GM18498 (cell line): ENCODE measurements around the gene PLTP.
"Not testable (repeated sequence)": the region's sequence is repeated elsewhere in the genome, so short reads cannot be mapped to it uniquely, and the experiment has no call there.

Experiments used
- ATAC-seq: cut with Tn5 transposase; IDR thresholded peaks from one replicate; pipeline ENCODE4 v1.9.1; 2021; ENCODE audit warnings: mild to moderate bottlenecking, moderate library complexity; ENCODE audit not compliant: unreplicated experiment

PLTP gene

GRCh38 chr20:45880988-45881788 lies 30.8 kb downstream of the PLTP start, which contains the start of gene ZSWIM1:
TSS of gene ZSWIM1 (plus strand) at chr20:45881227. CDS start at chr20:45882593, 1,366 bp downstream.
- peak; percentile 98 for ATAC-seq

- ATAC-seq: no peak
Observed at GRCh38 chr20:45878076-45878761, 33.7 kb downstream of the PLTP start.

GRCh38 chr20:45874576-45874975 lies 37.4 kb downstream of the PLTP start:
- no peak for ATAC-seq

GRCh38 chr20:45874104-45874481 lies 37.9 kb downstream of the PLTP start:
- not testable (repeated sequence) for ATAC-seq

GRCh38 chr20:45873409-45874103 lies 38.4 kb downstream of the PLTP start:
- ATAC-seq: no peak

- no peak for ATAC-seq
Observed at GRCh38 chr20:45872626-45873025, 39.3 kb downstream of the PLTP start.

GRCh38 chr20:45867819-45868176 lies 44.2 kb downstream of the PLTP start:
- ATAC-seq: no peak

- no peak for ATAC-seq
Observed at GRCh38 chr20:45867136-45867818, 44.7 kb downstream of the PLTP start.

- no peak for ATAC-seq
Observed at GRCh38 chr20:45866454-45866853, 45.5 kb downstream of the PLTP start.

GRCh38 chr20:45863543-45864470 lies 48.1 kb downstream of the PLTP start:
- ATAC-seq: no peak

GRCh38 chr20:45861221-45862075 lies 50.5 kb downstream of the PLTP start:
- no peak for ATAC-seq

- ATAC-seq: no peak
Observed at GRCh38 chr20:45860560-45861220, 51.3 kb downstream of the PLTP start.

- no peak for ATAC-seq
Observed at GRCh38 chr20:45859916-45860315, 52.0 kb downstream of the PLTP start.

GRCh38 chr20:45857882-45858216 lies 54.1 kb downstream of the PLTP start:
- peak; percentile 25 for ATAC-seq

- ATAC-seq: peak; percentile 96
Observed at GRCh38 chr20:45857114-45857881, 54.7 kb downstream of the PLTP start, which contains the start of the genes ACOT8 and ZSWIM3. TSS of gene ACOT8 (minus strand) at chr20:45857392. CDS start at chr20:45857315, 77 bp downstream. TSS of gene ZSWIM3 (plus strand) at chr20:45857614. CDS start at chr20:45857826, 212 bp downstream.

GRCh38 chr20:45853484-45853883 lies 58.5 kb downstream of the PLTP start:
- ATAC-seq: no peak

GRCh38 chr20:45852326-45852725 lies 59.6 kb downstream of the PLTP start:
- no peak for ATAC-seq

GRCh38 chr20:45851501-45851900 lies 60.5 kb downstream of the PLTP start:
- no peak for ATAC-seq
